A549 (cell line): ENCODE results near the gene SNF8. TPM values are rescaled to one million over a fixed set of nuclear protein-coding genes. Genes with fewer than 3 reads are reported as not detected.
A peak's percentile ranks its signal among the peaks of the same experiment; 100 is the strongest.

ENCODE experiments used
- ATAC-seq, 2 experiments: fragments of 200-7000 bp in 1 of 2; fragments of >200 bp in 1 of 2; cut with Nextera tagmentation in 1 of 2; cut with Tn5 transposase in 1 of 2; 3 replicates each; pipeline versions ENCODE4 v1.8.0 to v1.9.1; 2018 to 2020; ENCODE audit warnings: mild to moderate bottlenecking in 1 of 2, moderate library complexity in 1 of 2
- CTCF ChIA-PET: fragments of 300-600 bp; sonication (Branson Sonifier 250); formaldehyde crosslinking; extraction: SDS; loops from one replicate; lab custom pipeline; 2021; ENCODE audit warnings: antibody characterized with exemption, inconsistent platforms; lab: Yijun Ruan, JAX
- POLR2A ChIA-PET: fragments of 350-600 bp; formaldehyde crosslinking; extraction: SDS; loops from one replicate; lab custom pipeline; 2021; ENCODE audit warnings: antibody characterized with exemption, inconsistent platforms; lab: Yijun Ruan, JAX
- DNase-seq, 2 experiments: peaks; one replicate each; pipeline versions ENCODE4 v3.0.0 to v3.0.0-alpha.2; 2011 to 2016; ENCODE audit warnings: low read depth in 1 of 2, low spot score in 1 of 2
- FAIRE-seq: peaks from 2 replicates; lab custom pipeline; 2011; peaks lifted over from hg19 to GRCh38; lab: Jason Lieb, UNC
- H3K27ac ChIP-seq, 2 experiments: fragments of >200 bp; sonication (Bioruptor Twin); formaldehyde crosslinking; 3 replicates each; pipeline ENCODE4 v1.5.1; 2016 to 2017
- H3K4me1 ChIP-seq: fragments of >200 bp; sonication (Bioruptor Twin); formaldehyde crosslinking; 3 replicates; pipeline ENCODE4 v1.6.1; 2016
- H3K4me2 ChIP-seq: fragments of >200 bp; sonication (Bioruptor Twin); formaldehyde crosslinking; 3 replicates; pipeline ENCODE4 v1.6.1; 2016
- H3K4me3 ChIP-seq: fragments of >200 bp; sonication (Bioruptor Twin); formaldehyde crosslinking; 3 replicates; pipeline ENCODE4 v1.5.1; 2016
- H3K9me3 ChIP-seq: fragments of >200 bp; sonication (Bioruptor Twin); formaldehyde crosslinking; 3 replicates; pipeline ENCODE4 v1.6.1; 2016
- ATOH8 ChIP-seq: fragments of 250-450 bp; sonication (Bioruptor Pico); IDR thresholded peaks from 2 replicates; pipeline ENCODE4 v1.5.0; 2020; ENCODE audit warnings: low read depth, mild to moderate bottlenecking, moderate library complexity
- BCL3 ChIP-seq: fragments of >200 bp; sonication (Bioruptor Twin); formaldehyde crosslinking; IDR thresholded peaks from 3 replicates; pipeline ENCODE4 v1.6.1; 2016
- CEBPB ChIP-seq, 2 experiments: fragments of >200 bp in 1 of 2; sonication (Bioruptor Twin) in 1 of 2; formaldehyde crosslinking in 1 of 2; IDR thresholded peaks; 2 replicates each; pipeline ENCODE4 v1.6.1; 2012 to 2016
- E2F6 ChIP-seq: IDR thresholded peaks from 2 replicates; pipeline ENCODE4 v1.6.1; 2012; ENCODE audit warnings: low read depth, borderline replicate concordance
- EHMT2 ChIP-seq: fragments of 200-600 bp; sonication (generic); IDR thresholded peaks from 2 replicates; pipeline ENCODE4 v1.6.1; 2016; ENCODE audit warnings: antibody characterized with exemption, low read depth, mild to moderate bottlenecking, moderate library complexity
- ELK1 ChIP-seq: fragments of 150-350 bp; IDR thresholded peaks from 2 replicates; pipeline ENCODE4 v1.6.1; 2014; ENCODE audit warnings: low read depth, mild to moderate bottlenecking, low read length
- EP300 ChIP-seq, 2 experiments: fragments of >200 bp; sonication (Bioruptor Twin); formaldehyde crosslinking; IDR thresholded peaks; 2 replicates in 1 of 2; 3 replicates in 1 of 2; pipeline ENCODE4 v1.6.1; 2016 to 2017
- ESRRA ChIP-seq: fragments of 150-350 bp; IDR thresholded peaks from 2 replicates; pipeline ENCODE4 v1.6.1; 2014; ENCODE audit warnings: mild to moderate bottlenecking, low read length, borderline replicate concordance
- HDAC2 ChIP-seq: fragments of 200-600 bp; sonication (generic); IDR thresholded peaks from 2 replicates; pipeline ENCODE4 v1.6.1; 2016
- HOXB13 ChIP-seq: fragments of 250-450 bp; sonication (Bioruptor Pico); IDR thresholded peaks from 2 replicates; pipeline ENCODE4 v1.5.0; 2020; ENCODE audit warnings: low read depth, mild to moderate bottlenecking, moderate library complexity
- HOXB5 ChIP-seq: fragments of 250-450 bp; sonication (Bioruptor Pico); IDR thresholded peaks from 2 replicates; pipeline ENCODE4 v1.5.0; 2020; ENCODE audit warnings: mild to moderate bottlenecking, moderate library complexity
- JUN ChIP-seq, 2 experiments: fragments of >200 bp; sonication (Bioruptor Twin); formaldehyde crosslinking; IDR thresholded peaks; 2 replicates in 1 of 2; 3 replicates in 1 of 2; pipeline ENCODE4 v1.6.1; 2016 to 2017
- MAFK ChIP-seq: fragments of 450-650 bp; IDR thresholded peaks from 2 replicates; pipeline ENCODE4 v1.6.1; 2014; ENCODE audit not compliant: partially characterized antibody
- MAZ ChIP-seq: fragments of 150-350 bp; IDR thresholded peaks from 2 replicates; pipeline ENCODE4 v1.6.1; 2014; ENCODE audit warnings: antibody characterized with exemption, low read depth, low read length, borderline replicate concordance
- PHF8 ChIP-seq: fragments of 200-600 bp; sonication (generic); IDR thresholded peaks from 2 replicates; pipeline ENCODE4 v1.6.1; 2016; ENCODE audit warnings: low read depth, mild to moderate bottlenecking, antibody characterized with exemption, moderate library complexity, borderline replicate concordance
- POLR2A ChIP-seq: IDR thresholded peaks from 2 replicates; pipeline ENCODE4 v1.6.1; 2012; ENCODE audit warnings: mild to moderate bottlenecking, low read length
- RAD21 ChIP-seq, 2 experiments: fragments of >200 bp in 1 of 2; sonication (Bioruptor Twin) in 1 of 2; formaldehyde crosslinking in 1 of 2; IDR thresholded peaks in 1 of 2; conservative IDR thresholded peaks in 1 of 2; 2 replicates in 1 of 2; 3 replicates in 1 of 2; pipeline ENCODE4 v1.6.1; 2012 to 2018; ENCODE audit warnings: inconsistent platforms in 1 of 2
- RARB ChIP-seq: fragments of 250-450 bp; sonication (Bioruptor Pico); IDR thresholded peaks from 2 replicates; pipeline ENCODE4 v1.8.0; 2021; ENCODE audit warnings: mild to moderate bottlenecking, moderate library complexity
- RCOR1 ChIP-seq: fragments of 150-350 bp; IDR thresholded peaks from 2 replicates; pipeline ENCODE4 v1.6.1; 2014; ENCODE audit warnings: antibody characterized with exemption, low read length, low read depth
- RFX5 ChIP-seq: fragments of 450-650 bp; IDR thresholded peaks from 2 replicates; pipeline ENCODE4 v1.7.1; 2014; ENCODE audit warnings: antibody characterized with exemption, mild to moderate bottlenecking, moderate library complexity
- RNF2 ChIP-seq: fragments of 200-600 bp; sonication (generic); IDR thresholded peaks from 2 replicates; pipeline ENCODE4 v1.6.1; 2016; ENCODE audit warnings: low read depth, mild to moderate bottlenecking, antibody characterized with exemption, moderate library complexity, borderline replicate concordance
- SMC3 ChIP-seq: fragments of >200 bp; sonication (Bioruptor Twin); formaldehyde crosslinking; IDR thresholded peaks from 3 replicates; pipeline ENCODE4 v1.6.1; 2018; ENCODE audit warnings: inconsistent platforms
- SREBF2 ChIP-seq: fragments of 450-650 bp; IDR thresholded peaks from 2 replicates; pipeline ENCODE4 v1.6.1; 2014; ENCODE audit warnings: mild to moderate bottlenecking, moderate library complexity
- TFCP2L1 ChIP-seq: fragments of 250-450 bp; sonication (Bioruptor Pico); IDR thresholded peaks from 2 replicates; pipeline ENCODE4 v1.5.0; 2021; ENCODE audit warnings: mild to moderate bottlenecking
- ZFP36 ChIP-seq: fragments of 450-650 bp; IDR thresholded peaks from 2 replicates; pipeline ENCODE4 v1.6.1; 2014; ENCODE audit warnings: borderline replicate concordance; ENCODE audit not compliant: partially characterized antibody
- WGBS: methylation state at CpG from one replicate; pipeline ENCODE4 v1.1.6; 2017; ENCODE audit errors: missing lambda C conversion rate; 5-methylcytosine and 5-hydroxymethylcytosine counted together
- polyA plus RNA-seq, 4 experiments: library from polyadenylated mRNA; depleted of rRNA in 3 of 4; stranded (reverse); fragments of >200 nt; fragmentation: RNase III in 1 of 4; extraction: RNeasy Plus Mini Kit Qiagen cat#74134 plus additional on column Dnase treatment in 1 of 4; gene quantifications; 2 replicates in 3 of 4; 3 replicates in 1 of 4; pipeline ENCODE4 v1.2.3, GENCODE V29; 2011 to 2017

SNF8 gene
- polyA plus RNA-seq, 2 of the 4 experiments (the other 2 are of a cell fraction) = 209 to 320 TPM

GRCh38 chr17:48909783-48910182 lies 34.9 kb downstream of the SNF8 start:
- POLR2A ChIA-PET = interaction anchor here (2.5 kb wide), 1 partner anchor 17 kb away, joined by 42 read pairs; the partner anchor contains the start of gene ATP5MC1
- no peak for ATAC-seq

GRCh38 chr17:48908853-48909394 lies 35.7 kb downstream of the SNF8 start:
- peaks cover 41% of the 10 kb centered on the region for H3K4me1 ChIP-seq
- FAIRE-seq (no peak), ATAC-seq (peak; percentile 71 to 73), DNase-seq (peak; percentile 90 to 91)
- H3K9me3 ChIP-seq = no peaks in the 10 kb centered on the region
- TF ChIP-seq POLR2A (peak; percentile 16; the same call in 1 of the 2 replicates), MAZ (peak; percentile 20; the same call in 1 of the 2 replicates), SMC3 (no peak)
- WGBS = 3% methylated on average over 22 of the region's 36 CpGs
- peak overlapping the region; percentile 94 to 98 for H3K27ac ChIP-seq
- peak overlapping the region; percentile 89 for H3K4me3 ChIP-seq
- ChIA-PET POLR2A (interaction anchor here (0.6 to 2.5 kb wide), 5 partner anchors 16 to 197 kb away, joined by 3 to 42 read pairs (median 5); partner anchors contain the start of genes ATP5MC1 and SNF8), CTCF (interaction anchor here (0.6 to 2.9 kb wide), 10 partner anchors 10 to 137 kb away, joined by 3 to 21 read pairs (median 3); no protein-coding TSS in a partner anchor)
- peak overlapping the region; percentile 99 for H3K4me2 ChIP-seq

More at GRCh38 chr17:48909783-48910182, 34.9 kb downstream of the SNF8 start:
- CTCF ChIA-PET = interaction anchor here (1.0 to 2.9 kb wide), 7 partner anchors 9 to 133 kb away, joined by 3 to 21 read pairs (median 4); partner anchors contain the start of gene SNF8
- WGBS = 47% methylated on average over 4 of the region's 4 CpGs
- H3K4me1 ChIP-seq = peaks cover 45% of the 10 kb centered on the region
- TF ChIP-seq JUN (IDR thresholded peaks at IDR 0.05) (no peak), RFX5 (no peak)
- TF ChIP-seq, all 56 proteins: peak for 0
- H3K27ac ChIP-seq = peak overlapping the region in 1 of 2 experiments; percentile 94; a peak in 2 of 6 replicates
- DNase-seq (no peak), FAIRE-seq (no peak)
- H3K4me2 ChIP-seq = peak overlapping the region; percentile 99
- peak overlapping the region; percentile 89 for H3K4me3 ChIP-seq
- no peaks in the 10 kb centered on the region for H3K9me3 ChIP-seq

GRCh38 chr17:48908047-48908843 lies 36.4 kb downstream of the SNF8 start, which contains the start of gene UBE2Z:
Gene UBE2Z, plus strand, starts transcription at chr17:48908407. Its CDS starts 97 bp downstream, at chr17:48908504.
- peak; percentile 92 to 93 for ATAC-seq
- TF ChIP-seq PHF8 (peak; percentile 79; the same call in 1 of the 2 replicates), ELK1 (no peak), BCL3 (peak; percentile 82), RCOR1 (no peak), TFCP2L1 (CRISPR knock-in tag) (no peak), MAFK (no peak), JUN (IDR thresholded peaks at IDR 0.05) (peak; percentile 90 to 99), EHMT2 (no peak), CEBPB (IDR thresholded peaks at IDR 0.05) (no peak), HOXB5 (CRISPR knock-in tag) (no peak), POLR2A (peak; percentile 97), ATOH8 (CRISPR knock-in tag) (no peak), E2F6 (no peak; the same call in 1 of the 2 replicates), ZFP36 (no peak), RAD21 (conservative IDR thresholded peaks at IDR 0.05 in 1 of 2, IDR thresholded peaks at IDR 0.05 in 1 of 2) (no peak), HDAC2 (no peak), SMC3 (no peak; the same call in 1 of the 3 replicates), HOXB13 (0 out of 2 replicates have a peak, but pooled peaks have one; percentile 43), RNF2 (no peak), SREBF2 (no peak), RARB (CRISPR knock-in tag) (no peak), ESRRA (no peak), EP300 (IDR thresholded peaks at IDR 0.05) (0 out of 5 replicates have a peak, but pooled peaks of 1 of the 2 experiments have one; percentile 4)

More at GRCh38 chr17:48908047-48908843, 36.4 kb downstream of the SNF8 start, which contains the start of gene UBE2Z:
- DNase-seq = peak; percentile 99
- Histone ChIP-seq H3K27ac (peak within 1 kb of the TSS; percentile 94 to 98), H3K4me3 (peak within 1 kb of the TSS; percentile 89), H3K4me2 (peak within 1 kb of the TSS; percentile 99), H3K4me1 (peaks cover 44% of the 10 kb centered on the region), H3K9me3 (no peaks in the 10 kb centered on the region)
- peak; percentile 96 for FAIRE-seq
- ChIA-PET POLR2A (interaction anchor here (0.6 to 2.5 kb wide), 12 partner anchors 11 to 284 kb away, joined by 3 to 42 read pairs (median 5); partner anchors contain the start of genes ATP5MC1, IGF2BP1 and SNF8), CTCF (interaction anchor here (0.6 to 2.9 kb wide), 20 partner anchors 11 to 137 kb away, joined by 3 to 21 read pairs (median 3); partner anchors contain the start of gene ATP5MC1)
- under 1% methylated on average over 37 of the region's 81 CpGs for WGBS
